ENCODE measurements around the gene CCNB2.

The CCNB2 gene

DNA sequence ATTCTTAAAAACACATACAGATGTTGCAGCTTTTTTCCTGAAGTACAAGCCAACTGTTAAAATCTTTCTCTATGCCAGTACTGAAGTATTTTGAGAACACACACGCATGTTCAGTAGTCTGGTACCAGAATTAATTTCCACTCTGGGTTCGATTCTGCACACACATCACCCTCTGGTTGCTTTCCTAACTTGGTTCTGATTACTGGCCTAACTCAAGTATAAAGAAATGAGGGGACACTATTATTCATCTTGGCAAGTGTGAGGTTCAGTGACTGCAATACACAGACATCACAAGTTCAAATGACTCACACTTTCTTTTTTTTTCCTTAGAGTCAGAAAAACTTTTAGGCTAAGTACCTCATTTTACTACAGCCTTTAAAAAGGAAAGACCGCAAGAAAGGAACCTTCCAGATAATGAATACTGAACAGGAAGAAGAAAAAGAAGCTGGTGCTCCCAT is 64.3 kb downstream of the CCNB2 start:
- DNase-seq = no peak

DNA sequence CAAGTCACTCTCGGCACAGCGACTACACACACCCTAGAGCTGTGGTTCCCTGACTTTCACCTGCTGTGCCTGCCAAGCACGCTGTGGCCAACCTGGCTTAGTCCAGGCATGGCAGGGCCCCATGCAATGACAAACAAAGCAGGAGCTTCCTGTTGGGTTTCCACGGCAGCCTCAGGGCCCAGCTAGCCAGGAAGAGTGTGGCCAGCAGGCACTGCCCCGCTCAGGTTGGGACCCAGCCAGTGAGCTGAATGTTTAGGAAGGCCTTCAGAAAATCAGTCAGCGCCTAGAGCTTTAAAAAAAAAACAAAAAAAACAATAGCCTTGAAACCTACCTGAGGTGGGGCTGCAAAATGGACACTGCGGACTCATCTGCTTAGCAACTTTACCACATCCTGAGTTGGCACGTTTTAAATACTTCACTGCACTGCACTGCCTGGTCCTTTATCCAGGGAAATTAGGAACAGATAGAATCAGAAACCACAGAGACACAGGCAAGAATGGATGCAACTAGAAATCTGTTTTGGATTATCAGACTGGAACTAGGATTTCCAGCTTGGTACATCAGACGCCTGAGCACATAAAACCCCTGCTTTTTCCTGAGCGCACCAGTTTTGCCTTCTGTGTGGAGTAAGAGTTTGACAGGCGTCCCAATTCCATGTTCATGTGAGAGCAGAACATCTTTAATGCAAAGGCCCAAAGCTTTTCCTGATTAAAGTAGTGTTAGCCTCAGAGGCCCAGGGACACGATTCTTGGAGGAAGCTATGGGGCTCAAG is 65.5 kb downstream of the CCNB2 start:
- DNase-seq = peak; percentile 93

DNA sequence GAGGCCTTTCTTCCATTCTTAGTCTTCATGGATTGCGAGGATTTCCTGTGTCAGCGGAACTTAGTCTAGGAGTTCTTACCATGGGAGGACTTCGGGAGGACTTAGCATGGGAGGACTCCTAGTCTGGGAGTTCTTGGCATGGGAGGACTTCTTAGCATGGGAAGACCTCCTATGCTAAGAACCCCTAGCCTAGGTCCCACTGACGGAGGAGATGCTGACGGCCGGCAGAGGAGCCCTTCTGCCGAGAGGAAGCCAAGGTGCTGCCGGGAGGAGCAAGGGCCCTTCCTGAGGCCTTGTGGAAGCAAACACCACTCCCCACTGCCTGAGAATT is 66.1 kb downstream of the CCNB2 start:
- DNase-seq = no peak

DNA sequence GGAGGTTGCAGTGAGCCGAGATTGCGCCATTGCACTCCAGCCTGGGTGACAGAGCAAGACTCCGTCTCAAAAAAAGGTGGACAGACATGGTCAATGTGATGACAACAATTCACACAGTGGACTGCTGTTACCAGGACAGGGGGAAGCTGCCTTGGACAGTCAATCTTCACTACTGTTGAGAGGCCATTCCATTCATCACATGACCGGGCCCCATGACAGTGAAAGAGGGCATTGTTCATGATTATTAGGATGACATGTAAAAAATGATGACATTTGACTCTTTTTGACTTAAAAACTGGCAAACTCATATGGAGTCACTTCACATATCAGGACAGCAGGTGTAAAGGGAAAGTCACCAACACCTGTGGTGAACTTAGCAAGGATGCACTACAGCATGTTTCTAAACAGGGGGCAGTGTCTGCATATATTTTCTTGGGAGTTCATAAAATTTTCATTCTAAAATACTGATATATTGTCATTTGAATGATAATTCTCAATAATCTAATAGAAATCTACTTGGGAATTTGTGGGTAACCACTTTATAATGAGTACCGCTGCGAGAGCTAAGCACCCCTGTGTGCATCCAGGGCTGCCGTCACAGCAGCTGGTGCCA is 67.4 kb downstream of the CCNB2 start:
- no peak for DNase-seq

DNA sequence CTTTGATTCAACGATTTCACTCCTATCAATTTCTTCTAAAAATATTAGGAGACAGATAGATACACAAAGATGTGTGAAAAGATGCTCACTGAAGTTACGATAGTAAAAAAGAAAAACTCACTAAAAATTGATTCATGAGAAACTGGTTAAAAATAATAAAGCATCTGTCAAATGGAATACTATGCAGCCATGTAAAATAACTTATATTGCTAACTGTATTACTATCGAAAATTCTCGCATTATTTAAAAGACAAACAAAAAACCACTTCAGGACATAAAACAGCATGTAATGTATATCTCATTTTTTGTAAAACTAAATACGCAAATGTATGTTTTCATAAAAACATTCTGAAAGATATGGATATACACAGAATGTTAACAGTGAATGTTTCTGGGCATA is 68.2 kb downstream of the CCNB2 start:
- DNase-seq = no peak

DNA sequence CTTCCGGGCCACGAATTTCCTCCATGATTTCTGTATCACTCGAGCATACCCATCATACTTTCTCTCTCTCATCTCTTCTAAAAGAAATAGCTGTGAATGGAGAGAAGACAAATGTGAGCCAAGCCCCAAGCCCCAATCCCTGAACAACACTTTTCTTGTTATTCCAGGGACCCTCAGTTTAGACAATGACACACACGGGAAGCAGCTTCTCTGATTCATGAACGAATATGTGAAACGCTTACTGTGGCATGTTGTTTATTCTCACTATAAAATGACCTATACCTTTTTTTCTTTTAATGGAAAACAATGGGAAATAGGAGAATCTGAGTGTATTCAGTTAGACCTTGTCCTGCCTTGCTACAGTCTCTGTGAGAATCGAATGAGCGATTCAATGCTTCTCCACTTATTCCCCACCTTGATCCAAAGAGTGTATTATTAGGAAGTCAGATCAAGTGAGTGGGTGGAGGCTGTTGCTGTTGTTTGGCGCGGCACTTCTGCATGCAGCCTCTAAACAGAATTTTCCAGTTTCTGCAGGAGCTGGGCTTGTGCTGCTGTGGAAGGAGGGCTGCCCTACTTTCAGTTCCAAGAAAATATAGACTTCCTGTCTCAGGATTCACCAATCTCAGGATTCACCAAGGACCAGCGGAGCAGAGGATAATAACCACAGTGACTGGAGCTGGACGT is 69.3 kb downstream of the CCNB2 start:
- no peak for DNase-seq

Data from NCI-H69 (cell line).